Right cardiac atrium (tissue), 5 donors: ENCODE measurements around the gene TRIM59. TPM values are rescaled to one million over a fixed set of nuclear protein-coding genes. Genes with fewer than 3 reads are reported as not detected.
A peak's percentile ranks its signal among the peaks of the same experiment; 100 is the strongest.

Experiments
- ATAC-seq, 2 donors: fragments of 200-7000 bp; cut with Tn5 transposase; one replicate each; pipeline versions ENCODE4 v1.8.0 to v1.9.1; 2020; ENCODE audit warnings: moderate library complexity in 2 of 2, mild to moderate bottlenecking in 1 of 2
- DNase-seq, 3 donors: peaks; one replicate each; pipeline ENCODE4 v3.0.0-alpha.2; 2020
- H3K27ac ChIP-seq: one replicate; pipeline ENCODE4 v1.5.1; 2013; ENCODE audit warnings: mild to moderate bottlenecking, low read length, control low read depth, moderate library complexity
- H3K27me3 ChIP-seq: one replicate; pipeline ENCODE4 v1.6.1; 2013; ENCODE audit not compliant: control insufficient read depth, insufficient read depth
- H3K4me1 ChIP-seq: one replicate; pipeline ENCODE4 v1.6.1; 2013; ENCODE audit warnings: low read length; ENCODE audit not compliant: control insufficient read depth, insufficient read depth
- H3K4me3 ChIP-seq: one replicate; pipeline ENCODE4 v1.5.1; 2013; ENCODE audit warnings: low read length, control low read depth
- H3K9me3 ChIP-seq: one replicate; pipeline ENCODE4 v1.6.1; 2013; ENCODE audit warnings: low read length; ENCODE audit not compliant: control insufficient read depth
- WGBS: extraction: QIAGEN DNeasy Blood & Tissue Kit; methylation state at CpG from one replicate; pipeline ENCODE4 v1.1.7; 2013; 5-methylcytosine and 5-hydroxymethylcytosine counted together
- intact Hi-C, 4 donors: fragments of 100-400 bp; cut with DNase I; formaldehyde crosslinking; loops; one replicate each; pipeline versions ENCODE4 v1.11.0 to v1.14.0; 2022 to 2023
- polyA plus RNA-seq: library from polyadenylated mRNA; stranded (reverse); fragments of 200-250 nt; gene quantifications from one replicate; pipeline ENCODE4 v1.2.3, GENCODE V29; 2013
- total RNA-seq, 4 donors: library from RNA; stranded (reverse); fragmentation: NEBNext Ultra II Directional; extraction: Animal tissue kit (Norgen Biotek cat#: 25700); gene quantifications; one replicate each; pipeline ENCODE4 v1.2.1, GENCODE V29; 2021
- donor health status: healthy with polysubstance abuse.
- donor health status: DM: no; HTN: yes; CAD: no.
- donor health status: DM: no; HTN: no; CAD: no.
- donor health status: DM: no; HTN: yes; CAD: no; lungs with severe emphysema.
- donor health status: DM: yes; HTN: yes; CAD: no.

Gene TRIM59
- total and polyA plus RNA-seq, 5 donors: 0.16 to 0.86 (median 0.32) TPM

DNA sequence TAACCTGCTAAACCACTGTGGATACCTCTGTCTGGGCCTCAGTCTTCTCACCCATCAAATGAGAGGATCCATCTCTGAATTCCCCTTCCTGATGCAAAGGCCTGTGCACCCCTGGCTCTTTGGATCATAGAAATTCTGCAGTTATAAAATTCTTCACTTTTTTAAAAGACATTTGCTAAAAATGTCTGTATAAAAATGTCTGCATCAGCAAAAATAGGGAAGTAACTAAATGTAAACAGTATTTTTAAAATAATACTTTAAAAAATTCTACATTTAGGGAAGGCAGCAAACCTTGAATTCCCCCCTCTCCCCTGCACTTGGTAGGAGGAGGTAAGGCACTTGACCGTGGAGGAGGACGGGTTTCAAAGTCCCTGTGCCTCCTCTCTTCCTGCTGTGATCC, 25.6 kb upstream of the TRIM59 start:
- intact Hi-C loops: no loop called here
- no peak for ATAC-seq
- no peaks in the 10 kb centered on the region for H3K27me3 ChIP-seq
- H3K4me1 ChIP-seq: no peaks in the 10 kb centered on the region
- no peak for DNase-seq
- no peak overlapping the region for H3K4me3 ChIP-seq
- WGBS: 84% methylated on average over 2 of the region's 2 CpGs
- H3K9me3 ChIP-seq: peaks cover 2% of the 10 kb centered on the region
- H3K27ac ChIP-seq: no peak overlapping the region

- Histone ChIP-seq H3K27ac (no peak overlapping the region), H3K27me3 (no peaks in the 10 kb centered on the region), H3K4me1 (no peaks in the 10 kb centered on the region), H3K4me3 (no peak overlapping the region), H3K9me3 (peaks cover 3% of the 10 kb centered on the region)
- no peak for ATAC-seq
- intact Hi-C loops: no loop called here
- no peak for DNase-seq
These were observed 24.8 kb upstream of the TRIM59 start for GRCh38 chr3:160474416-160474838.

GRCh38 chr3:160473978-160474377, 24.4 kb upstream of the TRIM59 start:
- H3K4me1 ChIP-seq: no peaks in the 10 kb centered on the region
- no peak overlapping the region for H3K4me3 ChIP-seq
- ATAC-seq (no peak), DNase-seq (no peak)
- intact Hi-C loops: no loop called here
- peaks cover 3% of the 10 kb centered on the region for H3K9me3 ChIP-seq
- H3K27me3 ChIP-seq: no peaks in the 10 kb centered on the region
- 63% methylated on average over 1 of the region's 1 CpG for WGBS
- H3K27ac ChIP-seq: no peak overlapping the region

DNA sequence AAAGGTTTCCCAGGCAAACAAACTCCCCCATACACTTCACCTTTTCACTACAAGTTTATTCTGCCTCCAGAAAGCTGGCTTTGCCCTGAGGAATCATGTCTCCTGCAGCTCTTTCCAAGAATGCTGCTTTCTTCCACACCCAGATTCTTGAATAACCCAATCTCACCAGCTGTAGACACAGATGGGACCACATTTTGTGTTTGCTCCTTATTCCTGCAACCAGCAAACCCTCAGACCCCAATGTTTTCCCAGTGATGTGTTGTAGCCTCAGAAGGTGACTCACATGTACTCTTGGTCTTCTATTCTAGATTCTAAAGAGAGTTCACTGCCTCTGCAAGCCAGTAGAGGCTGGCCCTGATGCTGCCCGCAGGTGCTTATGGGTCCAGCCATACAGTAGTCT, 23.6 kb upstream of the TRIM59 start:
- no peak overlapping the region for H3K27ac ChIP-seq
- ATAC-seq (no peak), DNase-seq (no peak)
- no peaks in the 10 kb centered on the region for H3K27me3 ChIP-seq
- intact Hi-C loops: no loop called here
- 46% methylated on average over 1 of the region's 1 CpG for WGBS
- H3K4me3 ChIP-seq: no peak overlapping the region
- peaks cover 3% of the 10 kb centered on the region for H3K9me3 ChIP-seq
- H3K4me1 ChIP-seq: no peaks in the 10 kb centered on the region

- no peaks in the 10 kb centered on the region for H3K4me1 ChIP-seq
- ATAC-seq (no peak), DNase-seq (no peak)
- no peaks in the 10 kb centered on the region for H3K27me3 ChIP-seq
- H3K27ac ChIP-seq: no peak overlapping the region
- intact Hi-C loops: no loop called here
- H3K9me3 ChIP-seq: peaks cover 3% of the 10 kb centered on the region
- WGBS: 70% methylated on average over 2 of the region's 2 CpGs
- H3K4me3 ChIP-seq: no peak overlapping the region
These were observed 22.8 kb upstream of the TRIM59 start for GRCh38 chr3:160472344-160472743.

DNA sequence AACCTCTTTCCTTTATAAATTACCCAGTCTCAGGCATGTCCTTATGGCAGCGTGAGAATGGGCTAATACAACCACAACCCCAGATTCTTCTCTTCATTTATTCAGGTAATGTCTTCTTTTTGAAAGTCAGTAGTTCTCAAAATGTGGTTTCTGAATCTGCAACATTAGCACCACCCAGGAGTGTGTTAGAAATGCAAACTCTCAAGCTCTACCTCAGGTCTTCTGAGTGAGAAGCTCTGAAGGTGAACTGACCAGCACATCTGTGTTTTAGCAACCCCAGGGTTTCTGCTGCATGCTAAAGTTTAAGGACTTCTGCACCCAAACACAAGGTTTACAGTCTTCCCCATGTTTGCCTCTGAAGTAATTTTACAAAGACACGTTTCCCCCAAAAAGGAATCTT, 22.3 kb upstream of the TRIM59 start:
- Histone ChIP-seq H3K4me1 (no peaks in the 10 kb centered on the region), H3K27me3 (no peaks in the 10 kb centered on the region), H3K27ac (no peak overlapping the region), H3K9me3 (peaks cover 3% of the 10 kb centered on the region), H3K4me3 (no peak overlapping the region)
- no peak for ATAC-seq
- DNase-seq: no peak
- intact Hi-C loops: no loop called here
- WGBS: 71% methylated on average over 2 of the region's 2 CpGs

DNA sequence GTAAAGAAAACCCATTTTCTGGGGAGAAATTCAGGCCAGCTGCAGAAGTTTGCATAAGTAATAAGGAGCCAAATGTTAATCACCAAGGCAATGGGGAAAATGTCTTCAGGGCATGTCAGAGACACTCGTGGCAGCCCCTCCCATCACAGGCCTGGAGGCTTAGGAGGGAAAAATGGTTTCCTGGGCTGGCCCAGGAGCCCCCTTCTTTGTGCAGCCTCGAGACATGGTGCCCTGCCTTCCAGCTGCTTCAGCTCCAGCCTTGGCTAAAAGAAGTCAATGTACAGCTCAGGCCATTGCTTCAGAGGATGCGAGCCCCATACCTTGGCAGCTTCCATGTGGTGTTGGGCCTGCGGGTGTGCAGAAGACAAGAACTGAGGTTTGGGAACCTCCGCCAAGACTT, 20.6 kb upstream of the TRIM59 start:
- Histone ChIP-seq H3K9me3 (peaks cover 3% of the 10 kb centered on the region), H3K4me1 (no peaks in the 10 kb centered on the region), H3K4me3 (no peak overlapping the region), H3K27ac (no peak overlapping the region), H3K27me3 (no peaks in the 10 kb centered on the region)
- ATAC-seq (no peak), DNase-seq (no peak)
- intact Hi-C loops: no loop called here
- WGBS: 86% methylated on average over 5 of the region's 5 CpGs

GRCh38 chr3:160464971-160465370, 15.4 kb upstream of the TRIM59 start:
- intact Hi-C loops: no loop called here
- no peaks in the 10 kb centered on the region for H3K27me3 ChIP-seq
- no peak overlapping the region for H3K27ac ChIP-seq
- H3K9me3 ChIP-seq: no peaks in the 10 kb centered on the region
- no peaks in the 10 kb centered on the region for H3K4me1 ChIP-seq
- ATAC-seq (no peak), DNase-seq (no peak)
- no peak overlapping the region for H3K4me3 ChIP-seq
- 60% methylated on average over 1 of the region's 1 CpG for WGBS

- DNase-seq (no peak), ATAC-seq (no peak)
- Histone ChIP-seq H3K4me3 (no peak overlapping the region), H3K27me3 (no peaks in the 10 kb centered on the region), H3K27ac (no peak overlapping the region), H3K9me3 (no peaks in the 10 kb centered on the region), H3K4me1 (no peaks in the 10 kb centered on the region)
- 87% methylated on average over 2 of the region's 2 CpGs for WGBS
- intact Hi-C loops: no loop called here
These were observed 14.7 kb upstream of the TRIM59 start for GRCh38 chr3:160464321-160464720.

DNA sequence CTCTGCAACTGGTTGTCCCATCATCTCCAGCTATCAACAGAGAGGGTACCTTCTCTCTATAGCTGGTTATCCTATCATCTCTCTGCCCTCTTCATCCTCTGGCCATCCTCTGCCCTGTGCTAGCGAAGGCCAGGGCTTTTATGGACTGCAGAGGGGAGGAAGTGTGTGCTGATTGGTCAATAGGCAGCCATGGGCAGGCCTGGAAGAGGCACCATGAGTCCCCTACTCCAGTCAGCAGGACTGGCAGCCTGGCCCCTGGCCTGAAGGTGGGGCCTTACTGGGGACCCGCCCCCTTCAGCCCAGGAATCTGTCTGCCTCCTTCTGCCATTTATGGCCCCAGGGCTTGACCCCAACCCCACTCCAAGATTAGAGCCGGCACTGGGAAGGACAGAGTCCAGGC, 10.4 kb upstream of the TRIM59 start:
- DNase-seq (no peak), ATAC-seq (peak in 1 of 2 donors; percentile 26)
- H3K9me3 ChIP-seq: no peaks in the 10 kb centered on the region
- H3K27me3 ChIP-seq: no peaks in the 10 kb centered on the region
- WGBS: 80% methylated on average over 3 of the region's 3 CpGs
- H3K27ac ChIP-seq: no peak overlapping the region
- intact Hi-C loops: no loop called here
- H3K4me3 ChIP-seq: no peak overlapping the region
- H3K4me1 ChIP-seq: no peaks in the 10 kb centered on the region

GRCh38 chr3:160459450-160459970, 9.9 kb upstream of the TRIM59 start:
- intact Hi-C loops: no loop called here
- no peaks in the 10 kb centered on the region for H3K4me1 ChIP-seq
- ATAC-seq: no peak
- WGBS: 93% methylated on average over 9 of the region's 9 CpGs
- no peak for DNase-seq
- no peaks in the 10 kb centered on the region for H3K27me3 ChIP-seq
- H3K9me3 ChIP-seq: no peaks in the 10 kb centered on the region
- no peak overlapping the region for H3K4me3 ChIP-seq
- H3K27ac ChIP-seq: no peak overlapping the region

GRCh38 chr3:160458151-160458550, 8.6 kb upstream of the TRIM59 start:
- ATAC-seq: no peak
- Histone ChIP-seq H3K27ac (no peak overlapping the region), H3K4me3 (no peak overlapping the region), H3K27me3 (no peaks in the 10 kb centered on the region), H3K9me3 (no peaks in the 10 kb centered on the region), H3K4me1 (no peaks in the 10 kb centered on the region)
- intact Hi-C loops: no loop called here
- WGBS: 64% methylated on average over 4 of the region's 4 CpGs
- no peak for DNase-seq
